ENCODE data around the gene LRRTM1.

The LRRTM1 gene

GRCh38 chr2:80280598-80280997, 24.0 kb downstream of the LRRTM1 start:
- no peaks in the 10 kb centered on the region for H3K27me3 Mint-ChIP-seq
- no peaks in the 10 kb centered on the region for H3K4me1 Mint-ChIP-seq
- H3K27ac Mint-ChIP-seq = no peak overlapping the region
- H3K4me3 Mint-ChIP-seq = no peak overlapping the region
- peaks cover 24% of the 10 kb centered on the region for H3K9me3 Mint-ChIP-seq
- H3K36me3 Mint-ChIP-seq = no peaks in the 10 kb centered on the region

- Mint-ChIP-seq H3K27ac (no peak overlapping the region), H3K4me1 (no peaks in the 10 kb centered on the region), H3K36me3 (no peaks in the 10 kb centered on the region), H3K27me3 (no peaks in the 10 kb centered on the region), H3K4me3 (no peak overlapping the region), H3K9me3 (peaks cover 4% of the 10 kb centered on the region)
These were observed 34.7 kb downstream of the LRRTM1 start for GRCh38 chr2:80269806-80270205.

- Mint-ChIP-seq H3K9me3 (peaks cover 13% of the 10 kb centered on the region), H3K27ac (no peak overlapping the region), H3K36me3 (no peaks in the 10 kb centered on the region), H3K4me1 (no peaks in the 10 kb centered on the region), H3K27me3 (no peaks in the 10 kb centered on the region), H3K4me3 (no peak overlapping the region)
These were observed 38.3 kb downstream of the LRRTM1 start for GRCh38 chr2:80266231-80266630.

- no peaks in the 10 kb centered on the region for H3K36me3 Mint-ChIP-seq
- no peak overlapping the region for H3K27ac Mint-ChIP-seq
- no peak overlapping the region for H3K4me3 Mint-ChIP-seq
- peaks cover 5% of the 10 kb centered on the region for H3K9me3 Mint-ChIP-seq
- no peaks in the 10 kb centered on the region for H3K4me1 Mint-ChIP-seq
- no peaks in the 10 kb centered on the region for H3K27me3 Mint-ChIP-seq
These were observed 45.3 kb downstream of the LRRTM1 start for GRCh38 chr2:80259292-80259691.

- Mint-ChIP-seq H3K9me3 (peaks cover 1% of the 10 kb centered on the region), H3K27ac (no peak overlapping the region), H3K4me1 (no peaks in the 10 kb centered on the region), H3K27me3 (no peaks in the 10 kb centered on the region), H3K4me3 (no peak overlapping the region), H3K36me3 (no peaks in the 10 kb centered on the region)
These were observed 45.8 kb downstream of the LRRTM1 start for GRCh38 chr2:80258793-80259192.

GRCh38 chr2:80258341-80258740, 46.2 kb downstream of the LRRTM1 start:
- no peaks in the 10 kb centered on the region for H3K4me1 Mint-ChIP-seq
- no peaks in the 10 kb centered on the region for H3K9me3 Mint-ChIP-seq
- no peak overlapping the region for H3K27ac Mint-ChIP-seq
- H3K27me3 Mint-ChIP-seq = no peaks in the 10 kb centered on the region
- no peak overlapping the region for H3K4me3 Mint-ChIP-seq
- H3K36me3 Mint-ChIP-seq = no peaks in the 10 kb centered on the region

- no peak overlapping the region for H3K27ac Mint-ChIP-seq
- no peaks in the 10 kb centered on the region for H3K4me1 Mint-ChIP-seq
- no peaks in the 10 kb centered on the region for H3K27me3 Mint-ChIP-seq
- H3K9me3 Mint-ChIP-seq = no peaks in the 10 kb centered on the region
- H3K36me3 Mint-ChIP-seq = no peaks in the 10 kb centered on the region
- no peak overlapping the region for H3K4me3 Mint-ChIP-seq
These were observed 47.1 kb downstream of the LRRTM1 start for GRCh38 chr2:80257450-80257849.

- Mint-ChIP-seq H3K36me3 (no peaks in the 10 kb centered on the region), H3K4me1 (no peaks in the 10 kb centered on the region), H3K27me3 (no peaks in the 10 kb centered on the region), H3K9me3 (no peaks in the 10 kb centered on the region), H3K4me3 (no peak overlapping the region), H3K27ac (no peak overlapping the region)
These were observed 47.8 kb downstream of the LRRTM1 start for GRCh38 chr2:80256782-80257167.

GRCh38 chr2:80255918-80256781, 48.4 kb downstream of the LRRTM1 start:
- H3K27ac Mint-ChIP-seq = no peak overlapping the region
- no peak overlapping the region for H3K4me3 Mint-ChIP-seq
- H3K9me3 Mint-ChIP-seq = no peaks in the 10 kb centered on the region
- no peaks in the 10 kb centered on the region for H3K4me1 Mint-ChIP-seq
- no peaks in the 10 kb centered on the region for H3K27me3 Mint-ChIP-seq
- H3K36me3 Mint-ChIP-seq = no peaks in the 10 kb centered on the region

- no peak overlapping the region for H3K4me3 Mint-ChIP-seq
- H3K9me3 Mint-ChIP-seq = no peaks in the 10 kb centered on the region
- H3K27ac Mint-ChIP-seq = no peak overlapping the region
- H3K27me3 Mint-ChIP-seq = no peaks in the 10 kb centered on the region
- no peaks in the 10 kb centered on the region for H3K4me1 Mint-ChIP-seq
- no peaks in the 10 kb centered on the region for H3K36me3 Mint-ChIP-seq
These were observed 52.1 kb downstream of the LRRTM1 start for GRCh38 chr2:80252294-80252986.
